GM19455 (cell line): ENCODE data around the gene CDC25A.

Source experiments
- ATAC-seq: cut with Tn5 transposase; IDR thresholded peaks from one replicate; pipeline ENCODE4 v1.9.1; 2021; ENCODE audit not compliant: unreplicated experiment

CDC25A gene

GRCh38 chr3:48196611-48197010 is 8.4 kb upstream of the CDC25A start:
- ATAC-seq: no peak

- ATAC-seq: no peak
Measured at GRCh38 chr3:48194446-48195071, 6.3 kb upstream of the CDC25A start.

- no peak for ATAC-seq
Measured at GRCh38 chr3:48190911-48191310, 2.7 kb upstream of the CDC25A start.

- ATAC-seq: no peak
Measured at GRCh38 chr3:48189321-48189720, 1.1 kb upstream of the CDC25A start.

- ATAC-seq: peak; percentile 38
Measured at GRCh38 chr3:48187579-48188265, 495 bp downstream of the CDC25A start.

GRCh38 chr3:48187301-48187578 is 977 bp downstream of the CDC25A start:
- no peak for ATAC-seq

GRCh38 chr3:48186631-48187300 is 1.5 kb downstream of the CDC25A start:
- no peak for ATAC-seq

GRCh38 chr3:48185129-48185528 is 3.1 kb downstream of the CDC25A start:
- no peak for ATAC-seq

- no peak for ATAC-seq
Measured at GRCh38 chr3:48184299-48184698, 3.9 kb downstream of the CDC25A start.

GRCh38 chr3:48180531-48181253 is 7.5 kb downstream of the CDC25A start:
- ATAC-seq: no peak

- ATAC-seq: no peak
Measured at GRCh38 chr3:48180021-48180420, 8.2 kb downstream of the CDC25A start.

GRCh38 chr3:48178072-48178471 is 10.1 kb downstream of the CDC25A start:
- no peak for ATAC-seq

- no peak for ATAC-seq
Measured at GRCh38 chr3:48157950-48158376, 30.3 kb downstream of the CDC25A start.

GRCh38 chr3:48157202-48157840 is 30.9 kb downstream of the CDC25A start:
- no peak for ATAC-seq

- ATAC-seq: no peak
Measured at GRCh38 chr3:48156163-48156562, 32.1 kb downstream of the CDC25A start.

GRCh38 chr3:48155122-48155521 is 33.1 kb downstream of the CDC25A start:
- no peak for ATAC-seq

- no peak for ATAC-seq
Measured at GRCh38 chr3:48151807-48152427, 36.3 kb downstream of the CDC25A start.

- ATAC-seq: no peak
Measured at GRCh38 chr3:48151058-48151806, 37.0 kb downstream of the CDC25A start.

GRCh38 chr3:48143992-48144391 is 44.2 kb downstream of the CDC25A start:
- no peak for ATAC-seq

- ATAC-seq: no peak
Measured at GRCh38 chr3:48143567-48143966, 44.6 kb downstream of the CDC25A start.
